CD14-positive monocyte (primary cell): Measurements from ENCODE around the gene TMEM179. TPM values are rescaled to one million over a fixed set of nuclear protein-coding genes. Genes with fewer than 3 reads are reported as not detected.

Experiments
- DNase-seq, 3 donors: peaks; one replicate each; pipeline ENCODE4 v3.0.0-alpha.2; 2011 to 2022
- H2AFZ ChIP-seq: 2 replicates; pipeline ENCODE4 v1.6.0; 2012; ENCODE audit warnings: mild to moderate bottlenecking, low read depth, low read length, inconsistent platforms; ENCODE audit not compliant: insufficient read depth, poor library complexity, severe bottlenecking
- H3K27ac ChIP-seq, 2 donors: 1 replicate in 1 of 2; 2 replicates in 1 of 2; pipeline ENCODE4 v1.5.1; 2012 to 2013; ENCODE audit warnings: low read length in 2 of 2, control low read depth in 1 of 2, inconsistent platforms in 1 of 2, low read depth in 1 of 2, mild to moderate bottlenecking in 1 of 2
- H3K27me3 ChIP-seq, 2 donors: one replicate each; pipeline versions ENCODE4 v1.6.0 to v1.6.1; 2011 to 2013; ENCODE audit warnings: low read length in 2 of 2; ENCODE audit not compliant: control insufficient read depth in 2 of 2, insufficient read depth in 2 of 2
- H3K36me3 ChIP-seq, 2 donors: replicated peaks in 1 of 2; 1 replicate in 1 of 2; 2 replicates in 1 of 2; pipeline versions ENCODE4 v1.5.1 to v1.6.1; 2012 to 2013; ENCODE audit warnings: low read length in 2 of 2, control low read depth in 1 of 2, inconsistent platforms in 1 of 2, mild to moderate bottlenecking in 1 of 2; ENCODE audit not compliant: insufficient read depth in 2 of 2, control insufficient read depth in 1 of 2
- H3K4me1 ChIP-seq, 2 donors: 1 replicate in 1 of 2; 2 replicates in 1 of 2; pipeline versions ENCODE4 v1.5.1 to v1.6.1; 2012 to 2013; ENCODE audit warnings: low read length in 2 of 2, control low read depth in 1 of 2, inconsistent platforms in 1 of 2, mild to moderate bottlenecking in 1 of 2, moderate library complexity in 1 of 2; ENCODE audit not compliant: insufficient read depth in 2 of 2, control insufficient read depth in 1 of 2
- H3K4me2 ChIP-seq: replicated peaks from 2 replicates; pipeline ENCODE3; 2012; ENCODE audit warnings: low read length, moderate library complexity, mild to moderate bottlenecking; ENCODE audit not compliant: poor library complexity, severe bottlenecking; ENCODE audit errors: extremely low read depth
- H3K4me3 ChIP-seq, 3 experiments: fragments of 200-600 bp in 1 of 3; sonication (generic) in 1 of 3; replicated peaks in 1 of 3; 1 replicate in 2 of 3; 2 replicates in 1 of 3; pipeline ENCODE4 v1.5.1; 2011 to 2013; ENCODE audit warnings: low read length in 3 of 3, mild to moderate bottlenecking in 3 of 3, control low read depth in 2 of 3, low read depth in 2 of 3, inconsistent platforms in 1 of 3, moderate library complexity in 1 of 3
- H3K79me2 ChIP-seq: 2 replicates; pipeline ENCODE4 v1.6.0; 2012; ENCODE audit warnings: mild to moderate bottlenecking, control low read depth, inconsistent platforms, low read length, moderate library complexity; ENCODE audit not compliant: insufficient read depth
- H3K9ac ChIP-seq: 2 replicates; pipeline ENCODE4 v1.6.0; 2017; ENCODE audit warnings: low read length, mild to moderate bottlenecking; ENCODE audit not compliant: insufficient read depth, poor library complexity, severe bottlenecking
- H3K9me3 ChIP-seq, 2 donors: replicated peaks in 1 of 2; 1 replicate in 1 of 2; 2 replicates in 1 of 2; pipeline versions ENCODE4 v1.5.1 to v1.6.1; 2012 to 2013; ENCODE audit warnings: low read length in 2 of 2, control low read depth in 1 of 2; ENCODE audit not compliant: control insufficient read depth in 1 of 2, insufficient read depth in 1 of 2
- H4K20me1 ChIP-seq: 2 replicates; pipeline ENCODE4 v1.6.0; 2012; ENCODE audit warnings: mild to moderate bottlenecking, low read length, control low read depth, moderate library complexity; ENCODE audit not compliant: insufficient read depth
- H3K27ac Mint-ChIP-seq, 7 donors: one replicate each; pipeline ENCODE4 v1.8.0; 2020; ENCODE audit warnings: mild to moderate bottlenecking in 7 of 7, mixed read lengths in 7 of 7, moderate library complexity in 6 of 7, inconsistent platforms in 2 of 7
- H3K27me3 Mint-ChIP-seq, 3 donors: one replicate each; pipeline ENCODE4 v1.8.0; 2021 to 2022; ENCODE audit warnings: low read depth in 3 of 3, mild to moderate bottlenecking in 3 of 3, mixed read lengths in 3 of 3, moderate library complexity in 3 of 3, inconsistent platforms in 1 of 3
- H3K36me3 Mint-ChIP-seq, 2 donors: one replicate each; pipeline ENCODE4 v1.8.0; 2020; ENCODE audit warnings: mixed read lengths in 2 of 2, inconsistent platforms in 1 of 2, mild to moderate bottlenecking in 1 of 2
- H3K4me1 Mint-ChIP-seq: one replicate; pipeline ENCODE4 v1.8.0; 2020; ENCODE audit warnings: mild to moderate bottlenecking, mixed read lengths
- H3K4me3 Mint-ChIP-seq, 2 donors: one replicate each; pipeline ENCODE4 v1.8.0; 2020; ENCODE audit warnings: mild to moderate bottlenecking in 2 of 2, mixed read lengths in 2 of 2, moderate library complexity in 1 of 2
- H3K9me3 Mint-ChIP-seq, 7 donors: one replicate each; pipeline ENCODE4 v1.8.0; 2020 to 2022; ENCODE audit warnings: mixed read lengths in 7 of 7, mild to moderate bottlenecking in 6 of 7, moderate library complexity in 6 of 7, inconsistent platforms in 2 of 7
- CTCF ChIP-seq: fragments of 200-600 bp; IDR thresholded peaks from one replicate; pipeline ENCODE4 v1.8.0; 2022; ENCODE audit warnings: antibody characterized with exemption, mild to moderate bottlenecking
- WGBS: methylation state at CpG from one replicate; pipeline ENCODE4 v1.1.5; 2013; ENCODE audit warnings: missing lambda C conversion rate; ENCODE audit not compliant: insufficient coverage; 5-methylcytosine and 5-hydroxymethylcytosine counted together
- intact Hi-C, 2 donors: fragments of 100-400 bp; cut with micrococcal nuclease; formaldehyde crosslinking; loops; one replicate each; pipeline versions ENCODE4 v1.15.0 to v1.15.1; 2023
- polyA plus RNA-seq, 3 donors: library from polyadenylated mRNA; depleted of rRNA in 1 of 3; unstranded in 2 of 3; stranded (reverse) in 1 of 3; fragments of 300-500 nt in 2 of 3; fragments of >200 nt in 1 of 3; fragmentation: Illumina TruSeq in 2 of 3; gene quantifications; 1 replicate in 2 of 3; 2 replicates in 1 of 3; pipeline ENCODE4 v1.2.3, GENCODE V29; 2012 to 2021

The TMEM179 gene
- polyA plus RNA-seq, 3 donors = not detected

- H3K9ac ChIP-seq = no peak overlapping the region
- no peaks in the 10 kb centered on the region for H3K4me1 ChIP-seq
- no peak overlapping the region for H3K4me2 ChIP-seq
- WGBS = 81% methylated on average over 7 of the region's 10 CpGs
- Mint-ChIP-seq H3K4me1 (no peaks in the 10 kb centered on the region), H3K27ac (no peak overlapping the region), H3K36me3 (no peaks in the 10 kb centered on the region), H3K27me3 (peaks cover 2 to 14% (median 6%) of the 10 kb centered on the region in 3 donors), H3K9me3 (peaks cover 0 to 3% (median 0%) of the 10 kb centered on the region in 7 donors), H3K4me3 (no peak overlapping the region)
- intact Hi-C loops = no loop called here
- no peak for DNase-seq
- H3K36me3 ChIP-seq = no peaks in the 10 kb centered on the region
- no peaks in the 10 kb centered on the region for H3K79me2 ChIP-seq
- no peak for TF ChIP-seq CTCF
- no peaks in the 10 kb centered on the region for H4K20me1 ChIP-seq
- no peak overlapping the region for H3K4me3 ChIP-seq
- H2AFZ ChIP-seq = no peak overlapping the region
- H3K27ac ChIP-seq = no peak overlapping the region
- no peaks in the 10 kb centered on the region for H3K9me3 ChIP-seq
- peaks cover 0 to 3% of the 10 kb centered on the region in 2 donors for H3K27me3 ChIP-seq
Measured at GRCh38 chr14:104569435-104569834, 35.1 kb downstream of the TMEM179 start.

GRCh38 chr14:104568620-104569019 is 36.0 kb downstream of the TMEM179 start:
- H3K79me2 ChIP-seq = no peaks in the 10 kb centered on the region
- Mint-ChIP-seq H3K27me3 (peaks cover 5 to 22% (median 6%) of the 10 kb centered on the region in 3 donors), H3K36me3 (no peaks in the 10 kb centered on the region), H3K9me3 (peaks cover 0 to 3% (median 0%) of the 10 kb centered on the region in 7 donors), H3K4me3 (no peak overlapping the region), H3K4me1 (peaks cover 3% of the 10 kb centered on the region), H3K27ac (no peak overlapping the region)
- no peak for TF ChIP-seq CTCF
- no peak for DNase-seq
- no peak overlapping the region for H3K4me2 ChIP-seq
- no peak overlapping the region for H3K27ac ChIP-seq
- no peak overlapping the region for H3K4me3 ChIP-seq
- WGBS = 90% methylated on average over 9 of the region's 11 CpGs
- intact Hi-C loops = no loop called here
- no peaks in the 10 kb centered on the region for H3K9me3 ChIP-seq
- no peak overlapping the region for H3K9ac ChIP-seq
- H4K20me1 ChIP-seq = no peaks in the 10 kb centered on the region
- H3K36me3 ChIP-seq = no peaks in the 10 kb centered on the region
- H2AFZ ChIP-seq = no peak overlapping the region
- peaks cover 0 to 10% of the 10 kb centered on the region in 2 donors for H3K27me3 ChIP-seq
- H3K4me1 ChIP-seq = no peaks in the 10 kb centered on the region
